ENCODE measurements around the gene CHD9.

CHD9 gene

DNA sequence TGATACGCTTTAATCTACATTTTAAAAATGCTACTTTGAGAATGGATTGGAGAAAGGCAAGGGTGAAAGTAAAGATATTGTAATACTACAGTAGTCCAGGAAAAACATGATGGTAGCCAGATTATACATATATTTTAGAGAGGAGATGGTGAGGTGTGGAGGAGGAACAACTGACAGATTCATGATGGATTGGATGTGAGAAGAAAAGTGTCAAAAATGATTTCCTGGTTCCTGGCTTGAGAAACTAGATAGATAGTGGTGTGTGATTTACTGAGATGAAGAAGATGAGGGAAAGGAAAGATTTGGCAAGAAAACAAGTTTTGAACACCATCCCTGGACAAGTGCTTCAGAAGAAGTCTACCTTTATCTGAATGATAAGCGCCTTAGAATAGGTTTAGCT lies 80.5 kb downstream of the CHD9 start:
- DNase-seq: no peak
- H3K27me3 ChIP-seq: no peaks in the 10 kb centered on the region
- H3K4me3 ChIP-seq (ENCODE audit: low read depth, low read length): no peak overlapping the region
- H3K4me1 ChIP-seq: no peaks in the 10 kb centered on the region
- H3K9me3 ChIP-seq: no peaks in the 10 kb centered on the region
- TF ChIP-seq, protein P1, sequence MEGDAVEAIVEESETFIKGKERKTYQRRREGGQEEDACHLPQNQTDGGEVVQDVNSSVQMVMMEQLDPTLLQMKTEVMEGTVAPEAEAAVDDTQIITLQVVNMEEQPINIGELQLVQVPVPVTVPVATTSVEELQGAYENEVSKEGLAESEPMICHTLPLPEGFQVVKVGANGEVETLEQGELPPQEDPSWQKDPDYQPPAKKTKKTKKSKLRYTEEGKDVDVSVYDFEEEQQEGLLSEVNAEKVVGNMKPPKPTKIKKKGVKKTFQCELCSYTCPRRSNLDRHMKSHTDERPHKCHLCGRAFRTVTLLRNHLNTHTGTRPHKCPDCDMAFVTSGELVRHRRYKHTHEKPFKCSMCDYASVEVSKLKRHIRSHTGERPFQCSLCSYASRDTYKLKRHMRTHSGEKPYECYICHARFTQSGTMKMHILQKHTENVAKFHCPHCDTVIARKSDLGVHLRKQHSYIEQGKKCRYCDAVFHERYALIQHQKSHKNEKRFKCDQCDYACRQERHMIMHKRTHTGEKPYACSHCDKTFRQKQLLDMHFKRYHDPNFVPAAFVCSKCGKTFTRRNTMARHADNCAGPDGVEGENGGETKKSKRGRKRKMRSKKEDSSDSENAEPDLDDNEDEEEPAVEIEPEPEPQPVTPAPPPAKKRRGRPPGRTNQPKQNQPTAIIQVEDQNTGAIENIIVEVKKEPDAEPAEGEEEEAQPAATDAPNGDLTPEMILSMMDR (IDR thresholded peaks at IDR 0.05; ENCODE audit: low read depth, low read length): no peak
- H3K36me3 ChIP-seq: no peaks in the 10 kb centered on the region; the same call in 1 of the 2 replicates

GRCh38 chr16:53142823-53143568 lies 88.2 kb downstream of the CHD9 start:
- no peak overlapping the region for H3K4me3 ChIP-seq (ENCODE audit: low read depth, low read length)
- no peaks in the 10 kb centered on the region for H3K9me3 ChIP-seq
- H3K36me3 ChIP-seq: peaks cover 5% of the 10 kb centered on the region; the same call in 1 of the 2 replicates
- no peaks in the 10 kb centered on the region for H3K27me3 ChIP-seq
- no peak for DNase-seq
- TF ChIP-seq, protein P1 (IDR thresholded peaks at IDR 0.05; ENCODE audit: low read depth, low read length): no peak
- no peaks in the 10 kb centered on the region; the same call in 1 of the 2 replicates for H3K4me1 ChIP-seq

DNA sequence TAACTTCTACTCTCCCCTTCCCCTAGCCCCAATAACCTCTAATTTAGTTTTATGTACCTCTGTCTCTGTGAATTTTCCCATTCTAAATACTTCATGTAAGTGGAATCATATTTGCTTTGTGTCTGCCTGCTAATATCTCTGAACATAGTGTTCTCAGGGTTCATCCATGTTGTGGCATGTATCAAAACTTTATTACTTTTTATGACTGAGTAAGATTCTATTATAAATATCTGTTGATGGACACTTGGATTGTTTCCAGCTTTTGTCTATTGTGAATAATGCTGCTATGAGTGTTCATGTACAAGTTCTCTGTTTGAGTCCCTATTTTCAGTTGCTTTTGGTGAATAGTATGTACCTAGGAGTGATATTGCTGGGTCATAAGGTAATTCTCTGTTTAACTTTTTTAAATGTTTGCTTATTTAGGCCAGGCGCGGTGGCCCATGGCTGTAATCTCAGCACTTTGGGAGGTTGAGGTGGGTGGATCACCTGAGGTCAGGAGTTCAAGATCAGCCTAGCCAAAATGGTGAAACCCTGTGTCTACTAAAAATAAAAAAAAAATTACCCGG lies 92.8 kb downstream of the CHD9 start:
- Histone ChIP-seq H3K36me3 (peaks cover 2% of the 10 kb centered on the region; the same call in 1 of the 2 replicates), H3K27me3 (no peaks in the 10 kb centered on the region), H3K9me3 (no peaks in the 10 kb centered on the region), H3K4me1 (no peaks in the 10 kb centered on the region; the same call in none of the 2 replicates), H3K4me3 (ENCODE audit: low read depth, low read length) (no peak overlapping the region)
- no peak for DNase-seq
- TF ChIP-seq, protein P1 (IDR thresholded peaks at IDR 0.05; ENCODE audit: low read depth, low read length): no peak

- TF ChIP-seq, protein P1 (IDR thresholded peaks at IDR 0.05; ENCODE audit: low read depth, low read length): no peak
- H3K4me1 ChIP-seq: peaks cover 11% of the 10 kb centered on the region
- no peaks in the 10 kb centered on the region for H3K9me3 ChIP-seq
- H3K27me3 ChIP-seq: no peaks in the 10 kb centered on the region
- DNase-seq: no peak
- no peak overlapping the region for H3K4me3 ChIP-seq (ENCODE audit: low read depth, low read length)
- H3K36me3 ChIP-seq: no peaks in the 10 kb centered on the region; the same call in none of the 2 replicates
Measured at GRCh38 chr16:53150769-53151168, 96.0 kb downstream of the CHD9 start.

DNA sequence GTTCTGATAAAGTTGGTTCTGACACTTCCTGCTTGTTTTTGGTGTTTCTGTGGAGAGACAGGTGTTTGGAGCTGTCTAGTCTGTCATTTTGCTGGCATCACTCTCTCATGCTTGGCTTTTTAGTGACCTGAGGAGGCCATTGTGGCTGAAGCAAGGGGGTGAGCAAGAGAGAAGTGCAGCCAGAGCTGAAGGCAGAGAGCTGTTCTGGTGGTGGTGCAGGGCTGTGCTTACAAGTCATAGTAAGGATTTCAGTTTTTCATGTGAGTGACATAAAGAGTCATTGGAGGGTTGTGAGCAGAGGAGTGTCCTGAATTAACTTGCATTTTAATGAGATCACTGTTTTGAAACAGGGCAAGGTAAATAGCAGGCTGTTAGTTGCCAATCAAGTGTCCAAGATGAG lies 97.5 kb downstream of the CHD9 start:
- H3K9me3 ChIP-seq: no peaks in the 10 kb centered on the region
- peaks cover 11% of the 10 kb centered on the region for H3K4me1 ChIP-seq
- no peaks in the 10 kb centered on the region for H3K27me3 ChIP-seq
- no peak overlapping the region for H3K4me3 ChIP-seq (ENCODE audit: low read depth, low read length)
- no peak for DNase-seq
- TF ChIP-seq, protein P1 (IDR thresholded peaks at IDR 0.05; ENCODE audit: low read depth, low read length): no peak
- peaks cover 15% of the 10 kb centered on the region for H3K36me3 ChIP-seq

- TF ChIP-seq, protein P1 (IDR thresholded peaks at IDR 0.05; ENCODE audit: low read depth, low read length): no peak
- Histone ChIP-seq H3K27me3 (no peaks in the 10 kb centered on the region), H3K4me3 (ENCODE audit: low read depth, low read length) (no peak overlapping the region), H3K9me3 (no peaks in the 10 kb centered on the region), H3K36me3 (peaks cover 19% of the 10 kb centered on the region), H3K4me1 (peaks cover 11% of the 10 kb centered on the region)
- no peak for DNase-seq
Measured at GRCh38 chr16:53153130-53153529, 98.3 kb downstream of the CHD9 start.
